Ishikawa (cell line): ENCODE measurements around the gene ATP6AP1.

Experiments used
- CEBPB ChIP-seq: IDR thresholded peaks from 2 replicates; pipeline ENCODE4 v1.6.1; 2012
- CREB1 ChIP-seq: IDR thresholded peaks from 2 replicates; pipeline ENCODE4 v1.6.1; 2012; ENCODE audit warnings: low read depth
- EGR1 ChIP-seq: IDR thresholded peaks from 2 replicates; pipeline ENCODE4 v1.6.1; 2012
- EP300 ChIP-seq: IDR thresholded peaks from 2 replicates; pipeline ENCODE4 v1.6.1; 2012; ENCODE audit warnings: borderline replicate concordance
- FOXM1 ChIP-seq: IDR thresholded peaks from 2 replicates; pipeline ENCODE4 v1.6.1; 2012; ENCODE audit warnings: low read depth, borderline replicate concordance
- NFIC ChIP-seq: IDR thresholded peaks from 2 replicates; pipeline ENCODE4 v1.6.1; 2012
- RAD21 ChIP-seq: IDR thresholded peaks from 2 replicates; pipeline ENCODE4 v1.6.1; 2012; ENCODE audit warnings: low read depth
- TAF1 ChIP-seq: IDR thresholded peaks from 2 replicates; pipeline ENCODE4 v1.6.1; 2012; ENCODE audit warnings: low read depth, mild to moderate bottlenecking
- TEAD4 ChIP-seq: IDR thresholded peaks from 2 replicates; pipeline ENCODE4 v1.6.1; 2012
- TF ChIP-seq, protein P1 (sequence below): IDR thresholded peaks from 2 replicates; pipeline ENCODE4 v1.6.1; 2012; ENCODE audit warnings: low read depth, mild to moderate bottlenecking
- TF ChIP-seq, protein P2 (sequence below): IDR thresholded peaks from 2 replicates; pipeline ENCODE4 v1.6.1; 2012

DNA sequence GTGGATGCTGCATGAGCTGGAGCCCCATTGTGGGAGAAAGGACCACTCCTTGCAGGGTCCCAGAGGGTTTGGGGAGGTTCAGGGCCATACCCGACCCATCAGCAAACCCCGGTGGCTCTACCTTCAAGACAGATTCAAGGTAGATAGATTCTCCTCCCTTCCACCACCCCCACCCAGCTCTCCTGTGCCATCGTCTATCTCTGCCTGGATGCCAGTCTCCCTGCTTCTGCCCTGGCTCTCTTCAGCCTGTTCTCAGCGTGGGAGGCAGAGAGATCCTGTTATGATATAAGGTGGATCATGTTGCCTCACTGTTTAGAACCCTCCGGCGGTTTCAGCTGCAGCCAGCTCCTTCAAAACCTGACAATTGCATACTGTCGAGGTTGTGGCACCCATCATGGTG, 45.2 kb downstream of the ATP6AP1 start:
- TF ChIP-seq CEBPB: no peak
- TF ChIP-seq RAD21: no peak
- TF ChIP-seq, protein P1, sequence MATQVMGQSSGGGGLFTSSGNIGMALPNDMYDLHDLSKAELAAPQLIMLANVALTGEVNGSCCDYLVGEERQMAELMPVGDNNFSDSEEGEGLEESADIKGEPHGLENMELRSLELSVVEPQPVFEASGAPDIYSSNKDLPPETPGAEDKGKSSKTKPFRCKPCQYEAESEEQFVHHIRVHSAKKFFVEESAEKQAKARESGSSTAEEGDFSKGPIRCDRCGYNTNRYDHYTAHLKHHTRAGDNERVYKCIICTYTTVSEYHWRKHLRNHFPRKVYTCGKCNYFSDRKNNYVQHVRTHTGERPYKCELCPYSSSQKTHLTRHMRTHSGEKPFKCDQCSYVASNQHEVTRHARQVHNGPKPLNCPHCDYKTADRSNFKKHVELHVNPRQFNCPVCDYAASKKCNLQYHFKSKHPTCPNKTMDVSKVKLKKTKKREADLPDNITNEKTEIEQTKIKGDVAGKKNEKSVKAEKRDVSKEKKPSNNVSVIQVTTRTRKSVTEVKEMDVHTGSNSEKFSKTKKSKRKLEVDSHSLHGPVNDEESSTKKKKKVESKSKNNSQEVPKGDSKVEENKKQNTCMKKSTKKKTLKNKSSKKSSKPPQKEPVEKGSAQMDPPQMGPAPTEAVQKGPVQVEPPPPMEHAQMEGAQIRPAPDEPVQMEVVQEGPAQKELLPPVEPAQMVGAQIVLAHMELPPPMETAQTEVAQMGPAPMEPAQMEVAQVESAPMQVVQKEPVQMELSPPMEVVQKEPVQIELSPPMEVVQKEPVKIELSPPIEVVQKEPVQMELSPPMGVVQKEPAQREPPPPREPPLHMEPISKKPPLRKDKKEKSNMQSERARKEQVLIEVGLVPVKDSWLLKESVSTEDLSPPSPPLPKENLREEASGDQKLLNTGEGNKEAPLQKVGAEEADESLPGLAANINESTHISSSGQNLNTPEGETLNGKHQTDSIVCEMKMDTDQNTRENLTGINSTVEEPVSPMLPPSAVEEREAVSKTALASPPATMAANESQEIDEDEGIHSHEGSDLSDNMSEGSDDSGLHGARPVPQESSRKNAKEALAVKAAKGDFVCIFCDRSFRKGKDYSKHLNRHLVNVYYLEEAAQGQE: no peak
- TF ChIP-seq EGR1: no peak
- no peak for TF ChIP-seq NFIC
- TF ChIP-seq EP300: no peak
- no peak for TF ChIP-seq TAF1
- TF ChIP-seq, protein P2, sequence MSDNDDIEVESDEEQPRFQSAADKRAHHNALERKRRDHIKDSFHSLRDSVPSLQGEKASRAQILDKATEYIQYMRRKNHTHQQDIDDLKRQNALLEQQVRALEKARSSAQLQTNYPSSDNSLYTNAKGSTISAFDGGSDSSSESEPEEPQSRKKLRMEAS: no peak
- no peak for TF ChIP-seq CREB1
- no peak for TF ChIP-seq FOXM1
- no peak for TF ChIP-seq TEAD4
